ENCODE data around the gene ROR2. TPM values are rescaled to one million over a fixed set of nuclear protein-coding genes. Genes with fewer than 3 reads are reported as not detected.
"Not testable (repeated sequence)": the region's sequence is repeated elsewhere in the genome, so short reads cannot be mapped to it uniquely, and the experiment has no call there.

ROR2 gene
- total RNA-seq, 2 donors from 2014 or later, result 24.7 to 28.4 TPM

GRCh38 chr9:91815896-91816295 lies 134.1 kb downstream of the ROR2 start:
- DNase-seq (ENCODE audit: low spot score), result peak; percentile 70
- intact Hi-C loops (cut with DNase I), result no loop called here

GRCh38 chr9:91814753-91815152 lies 135.3 kb downstream of the ROR2 start:
- peak; percentile 61 for DNase-seq (ENCODE audit: low spot score)
- intact Hi-C loops (cut with DNase I), result no loop called here

- peak; percentile 43 for DNase-seq (ENCODE audit: low spot score)
- intact Hi-C loops (cut with DNase I), result no loop called here
These were observed 135.8 kb downstream of the ROR2 start for GRCh38 chr9:91814201-91814600.

- intact Hi-C loops (cut with DNase I), result no loop called here
These were observed 136.7 kb downstream of the ROR2 start for GRCh38 chr9:91813176-91813795.

GRCh38 chr9:91812191-91812590 lies 137.8 kb downstream of the ROR2 start:
- intact Hi-C loops (cut with DNase I), result no loop called here
- DNase-seq (ENCODE audit: low spot score), result peak; percentile 30

More at GRCh38 chr9:91813176-91813795, 136.7 kb downstream of the ROR2 start:
- peak; percentile 62 for DNase-seq (ENCODE audit: low spot score)

- peak; percentile 60 for DNase-seq (ENCODE audit: low spot score)
- intact Hi-C loops (cut with DNase I), result no loop called here
These were observed 138.8 kb downstream of the ROR2 start for GRCh38 chr9:91811024-91811909.

- intact Hi-C loops (cut with DNase I), result no loop called here
- peak; percentile 63 for DNase-seq (ENCODE audit: low spot score)
These were observed 139.6 kb downstream of the ROR2 start for GRCh38 chr9:91810286-91810905.

GRCh38 chr9:91809581-91810285 lies 140.3 kb downstream of the ROR2 start:
- DNase-seq (ENCODE audit: low spot score), result peak; percentile 73

GRCh38 chr9:91807643-91808246 lies 142.3 kb downstream of the ROR2 start:
- peak; percentile 26 for DNase-seq (ENCODE audit: low spot score)
- intact Hi-C loops (cut with DNase I), result no loop called here

More at GRCh38 chr9:91809581-91810285, 140.3 kb downstream of the ROR2 start:
- intact Hi-C loops (cut with DNase I), result no loop called here

GRCh38 chr9:91805031-91805430 lies 145.0 kb downstream of the ROR2 start:
- DNase-seq (ENCODE audit: low spot score), result peak; percentile 42
- intact Hi-C loops (cut with DNase I), result no loop called here

- DNase-seq (ENCODE audit: low spot score), result peak; percentile 76
- intact Hi-C loops (cut with DNase I), result no loop called here
These were observed 145.9 kb downstream of the ROR2 start for GRCh38 chr9:91803970-91804752.

- DNase-seq (ENCODE audit: low spot score), result peak; percentile 35
These were observed 146.7 kb downstream of the ROR2 start for GRCh38 chr9:91803151-91803940.

GRCh38 chr9:91802391-91802790 lies 147.6 kb downstream of the ROR2 start:
- intact Hi-C loops (cut with DNase I), result no loop called here
- DNase-seq (ENCODE audit: low spot score), result peak; percentile 17

More at GRCh38 chr9:91803151-91803940, 146.7 kb downstream of the ROR2 start:
- intact Hi-C loops (cut with DNase I), result no loop called here

- intact Hi-C loops (cut with DNase I), result no loop called here
- DNase-seq (ENCODE audit: low spot score), result peak; percentile 29
These were observed 149.5 kb downstream of the ROR2 start for GRCh38 chr9:91800473-91801030.

GRCh38 chr9:91799113-91799744 lies 150.8 kb downstream of the ROR2 start:
- intact Hi-C loops (cut with DNase I), result no loop called here
- peak; percentile 58 for DNase-seq (ENCODE audit: low spot score)

GRCh38 chr9:91798273-91799112 lies 151.5 kb downstream of the ROR2 start:
- intact Hi-C loops (cut with DNase I), result not testable (repeated sequence)
- DNase-seq (ENCODE audit: low spot score), result peak; percentile 41

Data from posterior vena cava (tissue), 2 donors.